H9 (cell line): ENCODE measurements around the gene TRABD2B. TPM values are rescaled to one million over a fixed set of nuclear protein-coding genes. Genes with fewer than 3 reads are reported as not detected.

Experiments
- DNase-seq: peaks from one replicate; pipeline ENCODE4 v3.0.0-alpha.2; 2017
- H2AFZ ChIP-seq: one replicate; pipeline ENCODE4 v1.6.1; 2013; ENCODE audit warnings: mild to moderate bottlenecking, low read length, control low read depth, moderate library complexity
- H2AK5ac ChIP-seq: 2 replicates; pipeline ENCODE4 v1.6.1; 2013; ENCODE audit warnings: low read length, control low read depth, mixed read lengths; ENCODE audit not compliant: insufficient read length
- H2BK120ac ChIP-seq: one replicate; pipeline ENCODE4 v1.6.1; 2013; ENCODE audit warnings: low read depth, mild to moderate bottlenecking, low read length, control low read depth, inconsistent platforms; ENCODE audit not compliant: poor library complexity, severe bottlenecking
- H2BK12ac ChIP-seq: 2 replicates; pipeline ENCODE4 v1.6.1; 2013; ENCODE audit warnings: low read length, control low read depth, mixed read lengths, low read depth; ENCODE audit not compliant: insufficient read length
- H2BK15ac ChIP-seq: 2 replicates; pipeline ENCODE4 v1.6.1; 2013; ENCODE audit warnings: low read depth, low read length, control low read depth
- H2BK20ac ChIP-seq: one replicate; pipeline ENCODE4 v1.6.1; 2013; ENCODE audit warnings: low read depth, mild to moderate bottlenecking, low read length, control low read depth, inconsistent platforms; ENCODE audit not compliant: poor library complexity, severe bottlenecking
- H2BK5ac ChIP-seq: 2 replicates; pipeline ENCODE4 v1.6.1; 2013; ENCODE audit warnings: low read length, control low read depth, mixed read lengths; ENCODE audit not compliant: insufficient read length
- H3K14ac ChIP-seq: 2 replicates; pipeline ENCODE4 v1.6.1; 2013; ENCODE audit warnings: low read length, control low read depth; ENCODE audit not compliant: insufficient read depth
- H3K18ac ChIP-seq: 2 replicates; pipeline ENCODE4 v1.6.1; 2013; ENCODE audit warnings: low read depth, mild to moderate bottlenecking, mixed read lengths, low read length, control low read depth; ENCODE audit not compliant: insufficient read length
- H3K23ac ChIP-seq: 2 replicates; pipeline ENCODE4 v1.6.1; 2013; ENCODE audit warnings: low read length, control low read depth, mixed read lengths, low read depth; ENCODE audit not compliant: insufficient read length
- H3K23me2 ChIP-seq: 2 replicates; pipeline ENCODE4 v1.6.1; 2013; ENCODE audit warnings: low read depth, mild to moderate bottlenecking, mixed read lengths, low read length, control low read depth; ENCODE audit not compliant: insufficient read length, poor library complexity, severe bottlenecking
- H3K27ac ChIP-seq: 2 replicates; pipeline ENCODE4 v1.5.1; 2013; ENCODE audit warnings: low read length, control low read depth, mixed read lengths, low read depth; ENCODE audit not compliant: insufficient read length
- H3K27me3 ChIP-seq: 2 replicates; pipeline ENCODE4 v1.6.1; 2013; ENCODE audit warnings: low read length, control low read depth, inconsistent platforms; ENCODE audit not compliant: insufficient read depth
- H3K4ac ChIP-seq: 2 replicates; pipeline ENCODE4 v1.6.1; 2013; ENCODE audit warnings: low read depth, mild to moderate bottlenecking, control low read depth, inconsistent platforms, low read length, moderate library complexity
- H3K4me1 ChIP-seq: 2 replicates; pipeline ENCODE4 v1.6.1; 2013; ENCODE audit warnings: low read length, control low read depth, inconsistent platforms; ENCODE audit not compliant: insufficient read depth
- H3K4me2 ChIP-seq: 2 replicates; pipeline ENCODE4 v1.6.1; 2013; ENCODE audit warnings: low read length, control low read depth, mixed read lengths; ENCODE audit not compliant: insufficient read length, insufficient read depth
- H3K56ac ChIP-seq: 2 replicates; pipeline ENCODE4 v1.6.1; 2013; ENCODE audit warnings: low read depth, mild to moderate bottlenecking, mixed read lengths, low read length, control low read depth; ENCODE audit not compliant: insufficient read length
- H3K79me1 ChIP-seq: 2 replicates; pipeline ENCODE4 v1.6.1; 2013; ENCODE audit warnings: low read depth, mild to moderate bottlenecking, moderate library complexity, low read length, control low read depth, inconsistent platforms; ENCODE audit not compliant: insufficient read depth, poor library complexity, severe bottlenecking
- H3K79me2 ChIP-seq: 2 replicates; pipeline ENCODE4 v1.6.1; 2013; ENCODE audit warnings: low read length, control low read depth, inconsistent platforms; ENCODE audit not compliant: insufficient read depth
- H3K9ac ChIP-seq: 2 replicates; pipeline ENCODE4 v1.6.1; 2013; ENCODE audit warnings: low read length, control low read depth, mixed read lengths; ENCODE audit not compliant: insufficient read length; ENCODE audit errors: extremely low read depth
- H3K9me3 ChIP-seq: one replicate; pipeline ENCODE4 v1.6.1; 2013; ENCODE audit warnings: low read depth, low read length, inconsistent platforms; ENCODE audit not compliant: control insufficient read depth
- H3T11ph ChIP-seq: one replicate; pipeline ENCODE4 v1.6.1; 2013; ENCODE audit warnings: mild to moderate bottlenecking, low read length, control low read depth, inconsistent platforms
- H4K20me1 ChIP-seq: one replicate; pipeline ENCODE4 v1.6.1; 2013; ENCODE audit not compliant: control insufficient read depth, insufficient read length, insufficient read depth
- H4K5ac ChIP-seq: 2 replicates; pipeline ENCODE4 v1.6.1; 2013; ENCODE audit warnings: low read depth, mild to moderate bottlenecking, mixed read lengths, low read length, control low read depth; ENCODE audit not compliant: insufficient read length
- H4K8ac ChIP-seq: replicated peaks from 2 replicates; pipeline ENCODE4 v1.6.1; 2013; ENCODE audit warnings: low read length, control low read depth, mixed read lengths, low read depth; ENCODE audit not compliant: insufficient read length
- H4K91ac ChIP-seq: 2 replicates; pipeline ENCODE4 v1.6.1; 2013; ENCODE audit warnings: low read depth, mild to moderate bottlenecking, moderate library complexity, mixed read lengths, low read length, control low read depth; ENCODE audit not compliant: insufficient read length
- H3K27ac Mint-ChIP-seq, 3 experiments: 2 replicates in 2 of 3; 3 replicates in 1 of 3; pipeline ENCODE4 v1.8.0; 2020 to 2021; ENCODE audit warnings: mixed read lengths in 3 of 3, mild to moderate bottlenecking in 1 of 3, moderate library complexity in 1 of 3
- H3K27me3 Mint-ChIP-seq: 2 replicates; pipeline ENCODE4 v1.8.0; 2021; ENCODE audit warnings: low read depth, mild to moderate bottlenecking, moderate library complexity, mixed read lengths
- H3K36me3 Mint-ChIP-seq, 3 experiments: 2 replicates in 2 of 3; 3 replicates in 1 of 3; pipeline ENCODE4 v1.8.0; 2020 to 2021; ENCODE audit warnings: low read depth in 3 of 3, mixed read lengths in 3 of 3; ENCODE audit not compliant: insufficient read depth in 1 of 3
- H3K4me1 Mint-ChIP-seq, 2 experiments: 2 replicates each; pipeline ENCODE4 v1.8.0; 2020; ENCODE audit warnings: mixed read lengths in 2 of 2
- H3K4me3 Mint-ChIP-seq, 2 experiments: 2 replicates in 1 of 2; 3 replicates in 1 of 2; pipeline ENCODE4 v1.8.0; 2020 to 2021; ENCODE audit warnings: mild to moderate bottlenecking in 2 of 2, mixed read lengths in 2 of 2, moderate library complexity in 1 of 2
- H3K9me3 Mint-ChIP-seq, 2 experiments: 2 replicates in 1 of 2; 3 replicates in 1 of 2; pipeline ENCODE4 v1.8.0; 2020; ENCODE audit warnings: mild to moderate bottlenecking in 2 of 2, mixed read lengths in 2 of 2, moderate library complexity in 1 of 2
- CTCF ChIP-seq: fragments of 200-600 bp; sonication (generic); conservative IDR thresholded peaks from 3 replicates; pipeline ENCODE4 v1.8.0; 2021; ENCODE audit warnings: antibody characterized with exemption, mild to moderate bottlenecking
- WGBS: extraction: QIAGEN DNeasy Blood & Tissue Kit; methylation state at CpG from one replicate; pipeline ENCODE4 v1.1.7; 2013; ENCODE audit warnings: missing lambda C conversion rate, low lambda C conversion rate, mixed read lengths; ENCODE audit not compliant: insufficient read length; ENCODE audit errors: extremely low coverage; 5-methylcytosine and 5-hydroxymethylcytosine counted together
- total RNA-seq: library from RNA; stranded (reverse); gene quantifications from 2 replicates; pipeline ENCODE4 v1.2.1, GENCODE V29; 2021

Gene TRABD2B
- total RNA-seq, 1 experiment from 2014 or later = 2.3 TPM

DNA sequence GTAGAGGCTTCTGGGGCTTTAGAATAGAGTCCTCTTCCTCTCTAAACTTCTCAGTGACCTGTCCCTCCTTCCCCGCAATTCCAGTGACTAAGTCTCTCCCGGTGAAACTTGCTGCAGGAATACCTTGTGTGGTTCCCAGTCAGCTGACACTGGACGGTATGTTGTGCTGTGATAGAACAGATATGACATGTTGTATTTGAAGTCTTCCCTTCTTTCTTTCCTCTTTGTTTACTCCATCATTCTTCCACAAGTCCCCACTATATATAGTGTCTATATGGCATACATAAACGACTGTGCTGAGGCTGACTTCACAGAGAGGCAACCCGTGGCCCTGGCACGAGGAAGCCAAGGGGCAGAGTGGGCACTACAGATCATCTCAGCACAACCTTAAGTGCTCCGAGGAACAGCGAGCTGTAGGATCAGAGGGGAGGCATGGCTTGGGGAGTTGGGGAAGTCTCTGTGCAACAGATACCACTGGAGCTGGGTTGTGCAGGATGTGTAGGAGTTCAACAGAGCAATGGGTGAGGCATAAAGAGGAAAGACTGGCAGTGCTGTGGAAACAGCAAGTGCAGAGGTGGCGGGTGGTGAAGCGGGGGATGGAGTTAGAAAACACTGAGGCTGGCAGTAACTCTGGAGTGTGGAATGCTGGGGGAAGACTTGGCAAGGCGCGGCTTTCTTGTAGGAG lies 237.8 kb downstream of the TRABD2B start:
- H3K4ac ChIP-seq = no peak overlapping the region
- no peak overlapping the region for H2BK12ac ChIP-seq
- no peak overlapping the region for H4K8ac ChIP-seq
- H3K4me2 ChIP-seq = no peak overlapping the region
- no peaks in the 10 kb centered on the region for H3K79me2 ChIP-seq
- H3K27ac Mint-ChIP-seq = no peak overlapping the region
- H2AFZ ChIP-seq = no peak overlapping the region
- H4K5ac ChIP-seq = no peak overlapping the region
- no peaks in the 10 kb centered on the region for H3K9me3 ChIP-seq
- no peaks in the 10 kb centered on the region for H3K79me1 ChIP-seq
- no peaks in the 10 kb centered on the region; a peak in 1 of 4 replicates for H3K4me1 Mint-ChIP-seq
- H3K27me3 ChIP-seq = no peaks in the 10 kb centered on the region
- no peak overlapping the region for H2BK20ac ChIP-seq
- H2BK15ac ChIP-seq = no peak overlapping the region
- H3K27me3 Mint-ChIP-seq = peaks cover 22% of the 10 kb centered on the region
- no peak overlapping the region for H3K56ac ChIP-seq
- no peak overlapping the region for H3T11ph ChIP-seq
- DNase-seq = no peak
- no peak overlapping the region for H3K18ac ChIP-seq
- no peak overlapping the region for H2AK5ac ChIP-seq
- no peak overlapping the region for H2BK120ac ChIP-seq
- no peaks in the 10 kb centered on the region for H3K23me2 ChIP-seq
- H3K14ac ChIP-seq = no peak overlapping the region; the same call in 1 of the 2 replicates
- H3K9me3 Mint-ChIP-seq = no peaks in the 10 kb centered on the region; a peak in 1 of 5 replicates
- no peak overlapping the region for H2BK5ac ChIP-seq
- H3K4me3 Mint-ChIP-seq = no peak overlapping the region
- H3K9ac ChIP-seq = no peak overlapping the region
- TF ChIP-seq CTCF = no peak
- H3K36me3 Mint-ChIP-seq = no peaks in the 10 kb centered on the region
- no CpG with 5 or more reads among the region's 12 CpGs for WGBS
- no peaks in the 10 kb centered on the region for H3K4me1 ChIP-seq
- H4K20me1 ChIP-seq = no peaks in the 10 kb centered on the region
- no peak overlapping the region for H3K23ac ChIP-seq
- no peak overlapping the region for H3K27ac ChIP-seq
- no peak overlapping the region for H4K91ac ChIP-seq
